Measurements from ENCODE around the gene WWOX.

Gene WWOX

DNA sequence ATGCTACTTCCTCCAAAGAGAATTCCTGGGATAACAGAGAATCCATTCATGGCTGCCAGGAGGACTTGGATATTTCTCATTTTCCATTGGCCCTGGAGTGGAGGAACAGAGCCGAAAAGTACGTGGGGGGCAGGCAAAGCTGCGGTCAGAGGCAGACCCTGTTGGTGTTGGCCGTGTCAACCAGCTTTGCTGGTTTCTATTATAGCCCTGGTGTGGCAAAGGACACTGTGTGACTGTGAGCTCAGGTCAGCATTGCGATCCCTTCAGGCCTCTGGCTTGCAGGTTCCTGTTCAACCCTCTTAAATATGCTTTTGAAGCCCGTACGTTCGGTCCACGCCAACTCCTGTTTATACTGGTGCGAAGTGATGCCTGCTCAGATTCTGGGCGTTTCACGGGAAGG lies 904.9 kb downstream of the WWOX start:
- no peak for DNase-seq
- TF ChIP-seq GATA1 (IDR thresholded peaks at IDR 0.05; ENCODE audit: low read depth, low read length) = no peak
- no peak for TF ChIP-seq POLR2A (IDR thresholded peaks at IDR 0.05; ENCODE audit: low read length)

- DNase-seq = no peak
- no peak for TF ChIP-seq GATA1 (IDR thresholded peaks at IDR 0.05; ENCODE audit: low read depth, low read length)
- TF ChIP-seq POLR2A (IDR thresholded peaks at IDR 0.05; ENCODE audit: low read length) = no peak
Observed at GRCh38 chr16:79005096-79005495, 905.6 kb downstream of the WWOX start.

DNA sequence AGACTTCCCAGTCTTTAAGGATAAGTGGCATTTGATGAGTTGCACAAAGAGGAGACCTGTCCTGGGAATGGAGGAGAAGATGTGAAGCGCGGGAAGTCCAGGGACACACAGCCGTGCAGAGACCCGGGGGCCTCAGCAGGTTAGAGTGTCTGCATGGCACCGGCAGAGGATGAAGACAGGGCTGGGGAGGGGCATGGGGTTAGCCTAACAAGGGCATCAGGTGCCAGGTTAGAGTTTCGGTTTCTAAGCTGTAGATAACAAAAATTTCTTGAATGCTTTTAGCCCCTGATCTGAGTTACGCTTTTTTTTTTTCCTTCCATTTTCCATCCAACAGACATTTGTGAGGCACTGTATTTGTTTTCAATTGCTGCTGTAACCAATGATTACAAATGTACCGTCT lies 906.8 kb downstream of the WWOX start:
- TF ChIP-seq POLR2A (IDR thresholded peaks at IDR 0.05; ENCODE audit: low read length) (no peak), GATA1 (IDR thresholded peaks at IDR 0.05; ENCODE audit: low read depth, low read length) (no peak)
- no peak for DNase-seq

DNA sequence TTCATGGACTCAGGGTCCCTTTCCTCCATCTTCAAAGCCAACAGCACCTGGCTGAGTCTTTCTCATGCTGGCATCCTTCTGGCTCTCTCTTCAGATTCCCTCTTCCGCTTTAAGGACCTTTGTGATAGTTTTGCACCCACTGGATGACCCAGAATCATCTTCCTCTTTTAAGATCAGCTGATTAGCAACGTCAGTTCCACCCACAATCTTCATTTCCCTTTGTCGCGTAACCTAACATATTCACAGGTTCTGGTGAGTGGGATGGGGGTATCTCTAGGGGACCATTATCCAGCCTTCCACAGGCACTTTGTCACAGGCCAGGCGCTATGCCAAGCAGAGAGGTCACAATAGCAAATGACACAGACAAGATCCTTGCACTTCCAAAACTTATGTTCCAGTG lies 907.3 kb downstream of the WWOX start:
- no peak for TF ChIP-seq GATA1 (IDR thresholded peaks at IDR 0.05; ENCODE audit: low read depth, low read length)
- no peak for DNase-seq

GRCh38 chr16:79007614-79008013 lies 908.2 kb downstream of the WWOX start:
- no peak for DNase-seq
- TF ChIP-seq POLR2A (IDR thresholded peaks at IDR 0.05; ENCODE audit: low read length) (no peak), GATA1 (IDR thresholded peaks at IDR 0.05; ENCODE audit: low read depth, low read length) (no peak)

- TF ChIP-seq GATA1 (IDR thresholded peaks at IDR 0.05; ENCODE audit: low read depth, low read length) (no peak), POLR2A (IDR thresholded peaks at IDR 0.05; ENCODE audit: low read length) (no peak)
- no peak for DNase-seq
Observed at GRCh38 chr16:79008036-79008868, 908.8 kb downstream of the WWOX start.

DNA sequence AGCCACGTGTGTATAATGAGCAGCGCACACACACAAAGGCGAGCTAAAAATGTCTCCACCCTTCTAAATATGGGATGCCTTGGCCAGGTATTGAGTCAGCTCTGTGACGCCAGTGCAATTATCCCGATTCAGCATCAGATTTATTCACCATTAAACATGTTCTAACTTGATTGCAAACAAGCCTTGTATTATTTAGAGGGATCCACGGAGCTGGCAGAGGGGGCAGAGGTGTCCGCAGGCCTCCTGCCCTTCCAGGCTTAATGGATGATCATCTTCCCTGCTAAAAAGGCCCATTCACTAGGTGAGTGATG lies 909.4 kb downstream of the WWOX start:
- no peak for DNase-seq
- no peak for TF ChIP-seq GATA1 (IDR thresholded peaks at IDR 0.05; ENCODE audit: low read depth, low read length)
- TF ChIP-seq POLR2A (IDR thresholded peaks at IDR 0.05; ENCODE audit: low read length) = no peak

- DNase-seq = no peak
- TF ChIP-seq POLR2A (IDR thresholded peaks at IDR 0.05; ENCODE audit: low read length) (no peak), GATA1 (IDR thresholded peaks at IDR 0.05; ENCODE audit: low read depth, low read length) (no peak)
Observed at GRCh38 chr16:79009896-79010295, 910.4 kb downstream of the WWOX start.

DNA sequence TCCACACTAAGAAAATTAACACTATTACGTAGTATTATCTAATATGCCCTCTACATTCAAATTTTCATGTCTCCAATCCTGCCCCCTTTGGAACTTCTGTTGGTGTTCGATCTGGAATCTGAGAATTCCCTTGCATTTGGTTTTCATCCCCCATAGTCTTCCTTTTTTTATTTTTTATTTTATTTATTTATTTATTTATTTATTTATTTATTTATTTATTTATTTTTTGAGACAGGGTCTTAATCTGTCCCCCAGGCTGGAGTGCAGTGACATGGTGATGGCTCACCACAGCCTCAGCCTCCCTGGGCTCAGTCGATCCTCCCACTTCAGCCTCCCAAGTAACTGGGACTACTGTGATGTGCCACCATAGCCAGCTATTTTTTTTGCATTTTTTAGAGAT lies 911.8 kb downstream of the WWOX start:
- DNase-seq = no peak
- TF ChIP-seq GATA1 (IDR thresholded peaks at IDR 0.05; ENCODE audit: low read depth, low read length) = no peak
- no peak for TF ChIP-seq POLR2A (IDR thresholded peaks at IDR 0.05; ENCODE audit: low read length)

- DNase-seq = no peak
- TF ChIP-seq GATA1 (IDR thresholded peaks at IDR 0.05; ENCODE audit: low read depth, low read length) (no peak), POLR2A (IDR thresholded peaks at IDR 0.05; ENCODE audit: low read length) (no peak)
Observed at GRCh38 chr16:79012671-79013434, 913.4 kb downstream of the WWOX start.

- TF ChIP-seq POLR2A (IDR thresholded peaks at IDR 0.05; ENCODE audit: low read length) = no peak
- no peak for TF ChIP-seq GATA1 (IDR thresholded peaks at IDR 0.05; ENCODE audit: low read depth, low read length)
- no peak for DNase-seq
Observed at GRCh38 chr16:79013930-79014660, 914.6 kb downstream of the WWOX start.

- no peak for DNase-seq
- no peak for TF ChIP-seq GATA1 (IDR thresholded peaks at IDR 0.05; ENCODE audit: low read depth, low read length)
- no peak for TF ChIP-seq POLR2A (IDR thresholded peaks at IDR 0.05; ENCODE audit: low read length)
Observed at GRCh38 chr16:79018650-79019429, 919.4 kb downstream of the WWOX start.

GRCh38 chr16:79019431-79019830 lies 920.0 kb downstream of the WWOX start:
- no peak for DNase-seq
- TF ChIP-seq POLR2A (IDR thresholded peaks at IDR 0.05; ENCODE audit: low read length) = no peak
- TF ChIP-seq GATA1 (IDR thresholded peaks at IDR 0.05; ENCODE audit: low read depth, low read length) = no peak
